ENCODE results near the gene ROGDI. TPM values are rescaled to one million over a fixed set of nuclear protein-coding genes. Genes with fewer than 3 reads are reported as not detected.

Gene ROGDI
- polyA plus RNA-seq, 1 of the 3 experiments (the other 2 are of a cell fraction), result 33.6 TPM

GRCh38 chr16:4814046-4814445, 11.6 kb upstream of the ROGDI start:
- TF ChIP-seq, protein P1, sequence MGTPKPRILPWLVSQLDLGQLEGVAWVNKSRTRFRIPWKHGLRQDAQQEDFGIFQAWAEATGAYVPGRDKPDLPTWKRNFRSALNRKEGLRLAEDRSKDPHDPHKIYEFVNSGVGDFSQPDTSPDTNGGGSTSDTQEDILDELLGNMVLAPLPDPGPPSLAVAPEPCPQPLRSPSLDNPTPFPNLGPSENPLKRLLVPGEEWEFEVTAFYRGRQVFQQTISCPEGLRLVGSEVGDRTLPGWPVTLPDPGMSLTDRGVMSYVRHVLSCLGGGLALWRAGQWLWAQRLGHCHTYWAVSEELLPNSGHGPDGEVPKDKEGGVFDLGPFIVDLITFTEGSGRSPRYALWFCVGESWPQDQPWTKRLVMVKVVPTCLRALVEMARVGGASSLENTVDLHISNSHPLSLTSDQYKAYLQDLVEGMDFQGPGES (IDR thresholded peaks at IDR 0.05; ENCODE audit: low read depth, low read length), result no peak
- TF ChIP-seq ZBTB33 (IDR thresholded peaks at IDR 0.05; ENCODE audit: borderline replicate concordance, low read depth) (no peak), MXI1 (IDR thresholded peaks at IDR 0.05; ENCODE audit: low read depth, low read length) (no peak), FOSL2 (IDR thresholded peaks at IDR 0.05; ENCODE audit: borderline replicate concordance, low read depth) (no peak), NFIC (IDR thresholded peaks at IDR 0.05; ENCODE audit: borderline replicate concordance) (no peak), FOXM1 (IDR thresholded peaks at IDR 0.05; ENCODE audit: low read depth) (no peak), JUND (IDR thresholded peaks at IDR 0.05) (no peak), SMC3 (IDR thresholded peaks at IDR 0.05; ENCODE audit: low read depth, low read length) (no peak), EP300 (IDR thresholded peaks at IDR 0.05; ENCODE audit: borderline replicate concordance in 1 of 2, low read depth in 1 of 2, low read length in 1 of 2) (no peak)
- TF ChIP-seq, protein P2, sequence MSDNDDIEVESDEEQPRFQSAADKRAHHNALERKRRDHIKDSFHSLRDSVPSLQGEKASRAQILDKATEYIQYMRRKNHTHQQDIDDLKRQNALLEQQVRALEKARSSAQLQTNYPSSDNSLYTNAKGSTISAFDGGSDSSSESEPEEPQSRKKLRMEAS (IDR thresholded peaks at IDR 0.05; ENCODE audit: low read depth), result no peak
- TF ChIP-seq, protein P3, sequence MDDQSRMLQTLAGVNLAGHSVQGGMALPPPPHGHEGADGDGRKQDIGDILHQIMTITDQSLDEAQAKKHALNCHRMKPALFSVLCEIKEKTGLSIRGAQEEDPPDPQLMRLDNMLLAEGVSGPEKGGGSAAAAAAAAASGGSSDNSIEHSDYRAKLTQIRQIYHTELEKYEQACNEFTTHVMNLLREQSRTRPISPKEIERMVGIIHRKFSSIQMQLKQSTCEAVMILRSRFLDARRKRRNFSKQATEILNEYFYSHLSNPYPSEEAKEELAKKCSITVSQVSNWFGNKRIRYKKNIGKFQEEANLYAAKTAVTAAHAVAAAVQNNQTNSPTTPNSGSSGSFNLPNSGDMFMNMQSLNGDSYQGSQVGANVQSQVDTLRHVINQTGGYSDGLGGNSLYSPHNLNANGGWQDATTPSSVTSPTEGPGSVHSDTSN (IDR thresholded peaks at IDR 0.05), result no peak
- Histone ChIP-seq H3K9ac (no peak overlapping the region), H3K27ac (ENCODE audit: low read depth in 2 of 2, low read length in 1 of 2) (no peak overlapping the region), H3K4me1 (ENCODE audit: control insufficient read depth in 1 of 2, insufficient read depth in 2 of 2, low read depth in 1 of 2, low read length in 1 of 2) (no peaks in the 10 kb centered on the region), H2AFZ (ENCODE audit: low read depth) (no peak overlapping the region), H3K4me3 (ENCODE audit: low read depth in 2 of 2, low read length in 1 of 2) (no peak overlapping the region), H3K79me2 (ENCODE audit: insufficient read depth) (no peaks in the 10 kb centered on the region), H4K20me1 (ENCODE audit: insufficient read depth) (no peaks in the 10 kb centered on the region), H3K9me2 (no peaks in the 10 kb centered on the region), H3K27me3 (ENCODE audit: insufficient read depth) (no peaks in the 10 kb centered on the region), H3K4me2 (no peak overlapping the region), H3K9me3 (no peaks in the 10 kb centered on the region), H3K36me3 (replicated peaks in 1 of 2; ENCODE audit: control insufficient read depth in 1 of 2, insufficient read depth in 2 of 2, low read length in 1 of 2) (peaks cover 27 to 43% of the 10 kb centered on the region in 2 experiments), H3F3A (replicated peaks; ENCODE audit: insufficient read depth) (peaks cover 9% of the 10 kb centered on the region)
- ChIA-PET POLR2A (interaction anchor here (1.1 kb wide), 1 partner anchor 80 kb away, joined by 3 read pairs; the partner anchor contains the start of genes ANKS3 and DNAAF8), CTCF (interaction anchor here (0.7 kb wide), 1 partner anchor 75 kb away, joined by 3 read pairs; no protein-coding TSS in a partner anchor)
- no peak for DNase-seq

DNA sequence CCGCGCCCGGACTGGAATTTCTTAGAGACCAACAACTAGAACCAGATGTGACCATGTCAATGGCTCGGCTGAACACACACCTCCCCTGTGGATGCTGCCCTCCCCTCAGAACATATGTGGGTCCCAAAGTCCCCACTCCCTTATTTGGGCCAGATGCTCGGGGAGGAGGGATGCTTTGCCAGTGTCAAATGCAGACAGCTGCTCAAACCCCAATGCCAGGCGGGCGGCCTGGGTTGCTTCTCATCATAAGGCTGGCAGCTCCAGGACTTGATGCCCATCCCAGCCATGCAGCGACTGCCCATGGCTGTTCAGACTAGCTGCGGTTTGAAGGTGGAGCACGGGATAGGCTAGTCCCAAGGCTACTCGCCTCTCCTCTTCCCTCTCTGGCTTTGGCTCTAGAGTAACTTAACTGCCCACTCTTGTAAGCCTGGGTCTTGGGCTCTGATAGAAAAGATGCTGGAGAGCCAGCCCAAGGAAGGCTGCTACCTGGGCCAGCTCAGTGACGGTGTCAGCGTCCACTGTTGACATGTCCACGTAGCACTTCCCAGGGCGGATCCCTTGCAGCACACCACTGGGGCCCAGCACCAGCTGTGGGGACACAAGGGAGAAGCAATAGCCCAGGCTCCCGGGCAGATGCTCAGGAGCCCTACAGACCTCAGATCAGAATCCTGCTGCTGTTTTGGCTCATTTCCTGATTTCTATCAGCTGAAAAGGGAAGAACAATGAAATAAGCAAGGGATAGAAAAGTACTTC, 11.0 kb upstream of the ROGDI start:
- H3K9me2 ChIP-seq, result no peaks in the 10 kb centered on the region
- H3K36me3 ChIP-seq (replicated peaks in 1 of 2; ENCODE audit: control insufficient read depth in 1 of 2, insufficient read depth in 2 of 2, low read length in 1 of 2), result peaks cover 27 to 42% of the 10 kb centered on the region in 2 experiments
- H3K9ac ChIP-seq, result no peak overlapping the region
- TF ChIP-seq POLR2AphosphoS5 (IDR thresholded peaks at IDR 0.05; ENCODE audit: low read depth, low read length), result no peak
- no peak for TF ChIP-seq SIN3A (IDR thresholded peaks at IDR 0.05; ENCODE audit: borderline replicate concordance, low read depth, low read length)
- no peak for TF ChIP-seq GABPA (IDR thresholded peaks at IDR 0.05; ENCODE audit: low read depth)
- TF ChIP-seq CTCF (IDR thresholded peaks at IDR 0.05), result no peak
- TF ChIP-seq, protein P3 (IDR thresholded peaks at IDR 0.05), result no peak
- TF ChIP-seq ZBTB33 (IDR thresholded peaks at IDR 0.05; ENCODE audit: borderline replicate concordance, low read depth), result no peak
- no peak for TF ChIP-seq TCF12 (IDR thresholded peaks at IDR 0.05)
- H3K9me3 ChIP-seq, result no peaks in the 10 kb centered on the region
- H3K27ac ChIP-seq (ENCODE audit: low read depth in 2 of 2, low read length in 1 of 2), result no peak overlapping the region
- H4K20me1 ChIP-seq (ENCODE audit: insufficient read depth), result no peaks in the 10 kb centered on the region
- ChIA-PET CTCF (interaction anchor here (0.7 kb wide), 1 partner anchor 74 kb away, joined by 3 read pairs; no protein-coding TSS in a partner anchor), POLR2A (interaction anchor here (0.6 to 1.1 kb wide), 2 partner anchors 28 to 79 kb away, joined by 3 read pairs; partner anchors contain the start of genes ANKS3 and DNAAF8)
- no peaks in the 10 kb centered on the region for H3K79me2 ChIP-seq (ENCODE audit: insufficient read depth)
- no peak overlapping the region for H2AFZ ChIP-seq (ENCODE audit: low read depth)
- H3K4me1 ChIP-seq (ENCODE audit: control insufficient read depth in 1 of 2, insufficient read depth in 2 of 2, low read depth in 1 of 2, low read length in 1 of 2), result no peaks in the 10 kb centered on the region
- WGBS (ENCODE audit: low lambda C conversion rate), result 95% methylated on average over 12 of the region's 16 CpGs
- no peaks in the 10 kb centered on the region for H3K27me3 ChIP-seq (ENCODE audit: insufficient read depth)
- H3F3A ChIP-seq (replicated peaks; ENCODE audit: insufficient read depth), result peaks cover 9% of the 10 kb centered on the region
- H3K4me2 ChIP-seq, result no peak overlapping the region
- no peak for DNase-seq
- H3K4me3 ChIP-seq (ENCODE audit: low read depth in 2 of 2, low read length in 1 of 2), result no peak overlapping the region
